IMR-90 (cell line): ENCODE data around the gene CAMK2B. TPM values are rescaled to one million over a fixed set of nuclear protein-coding genes. Genes with fewer than 3 reads are reported as not detected.

ENCODE experiments used
- ATAC-seq: fragments of 200-7000 bp; cut with Tn5 transposase; 2 replicates; pipeline ENCODE4 v1.9.1; 2020; ENCODE audit warnings: low read depth, mild to moderate bottlenecking, moderate library complexity
- BruUV-seq: library from RNA; stranded (reverse); fragments of 400-500 nt; replicated peaks from 2 replicates; lab custom pipeline; 2021; lab: Mats Ljungman, UMichigan
- CTCF ChIA-PET: fragments of 300-600 bp; formaldehyde crosslinking; extraction: SDS; loops from one replicate; lab custom pipeline; 2021; ENCODE audit warnings: antibody characterized with exemption; lab: Yijun Ruan, JAX
- POLR2A ChIA-PET: fragments of 300-600 bp; sonication (Branson Sonifier 250); formaldehyde crosslinking; loops from one replicate; lab custom pipeline; 2022; ENCODE audit warnings: antibody characterized with exemption; ENCODE audit not compliant: unreplicated experiment; lab: Charles Lee
- DNase-seq: peaks from one replicate; pipeline ENCODE4 v3.0.0; 2013
- H2AFZ ChIP-seq: replicated peaks from 2 replicates; pipeline ENCODE3; 2013; ENCODE audit warnings: low read length, mild to moderate bottlenecking; ENCODE audit not compliant: poor library complexity
- H2AK5ac ChIP-seq: 2 replicates; pipeline ENCODE4 v1.6.1; 2013; ENCODE audit warnings: low read depth, low read length, inconsistent platforms
- H2AK9ac ChIP-seq: replicated peaks from 2 replicates; pipeline ENCODE3; 2013; ENCODE audit warnings: mild to moderate bottlenecking, low read depth, low read length, moderate library complexity; ENCODE audit not compliant: poor library complexity
- H2BK120ac ChIP-seq: 2 replicates; pipeline ENCODE4 v1.6.1; 2013; ENCODE audit warnings: low read depth, low read length, inconsistent platforms
- H2BK15ac ChIP-seq: 3 replicates; pipeline ENCODE4 v1.6.1; 2013; ENCODE audit warnings: low read depth, low read length, inconsistent platforms
- H2BK20ac ChIP-seq: 2 replicates; pipeline ENCODE4 v1.6.1; 2013; ENCODE audit warnings: low read depth, mild to moderate bottlenecking, inconsistent platforms, low read length, moderate library complexity
- H2BK5ac ChIP-seq: 2 replicates; pipeline ENCODE4 v1.6.1; 2013; ENCODE audit warnings: mild to moderate bottlenecking, low read depth, low read length, inconsistent platforms; ENCODE audit not compliant: poor library complexity, severe bottlenecking
- H3K14ac ChIP-seq: replicated peaks from 2 replicates; pipeline ENCODE4 v1.6.1; 2013; ENCODE audit warnings: low read depth, low read length, inconsistent platforms
- H3K18ac ChIP-seq: 2 replicates; pipeline ENCODE4 v1.6.1; 2013; ENCODE audit warnings: low read depth, low read length, control low read depth
- H3K23ac ChIP-seq: 2 replicates; pipeline ENCODE4 v1.6.1; 2013; ENCODE audit warnings: low read depth, low read length, inconsistent platforms
- H3K27ac ChIP-seq: 2 replicates; pipeline ENCODE4 v1.5.1; 2013; ENCODE audit warnings: mild to moderate bottlenecking, control low read depth, low read length; ENCODE audit not compliant: insufficient read depth
- H3K27me3 ChIP-seq: 2 replicates; pipeline ENCODE4 v1.6.1; 2013; ENCODE audit warnings: low read length; ENCODE audit not compliant: control insufficient read depth, insufficient read depth
- H3K36me3 ChIP-seq: 2 replicates; pipeline ENCODE4 v1.6.1; 2013; ENCODE audit warnings: low read length, mixed read lengths; ENCODE audit not compliant: control insufficient read depth, insufficient read depth
- H3K4ac ChIP-seq: 2 replicates; pipeline ENCODE4 v1.6.1; 2013; ENCODE audit warnings: low read depth, low read length, inconsistent platforms
- H3K4me1 ChIP-seq: 2 replicates; pipeline ENCODE4 v1.6.1; 2013; ENCODE audit warnings: low read length, mixed read lengths; ENCODE audit not compliant: control insufficient read depth, insufficient read depth
- H3K4me2 ChIP-seq: 2 replicates; pipeline ENCODE4 v1.6.1; 2013; ENCODE audit warnings: low read depth, mild to moderate bottlenecking, control low read depth, low read length, moderate library complexity
- H3K4me3 ChIP-seq: 2 replicates; pipeline ENCODE4 v1.5.1; 2013; ENCODE audit warnings: low read depth, mild to moderate bottlenecking, control low read depth, low read length, moderate library complexity; ENCODE audit not compliant: insufficient read depth
- H3K56ac ChIP-seq: 2 replicates; pipeline ENCODE4 v1.6.1; 2013; ENCODE audit warnings: low read length, inconsistent platforms; ENCODE audit not compliant: insufficient read depth; ENCODE audit errors: extremely low read depth
- H3K79me1 ChIP-seq, 2 experiments: 2 replicates each; pipeline ENCODE4 v1.6.1; 2013; ENCODE audit warnings: low read length in 2 of 2, inconsistent platforms in 1 of 2, low read depth in 1 of 2
- H3K9ac ChIP-seq: 2 replicates; pipeline ENCODE4 v1.6.1; 2013; ENCODE audit warnings: low read depth, low read length, control low read depth
- H3K9me1 ChIP-seq: 2 replicates; pipeline ENCODE4 v1.6.1; 2013; ENCODE audit warnings: low read length, inconsistent platforms; ENCODE audit not compliant: insufficient read depth
- H3K9me3 ChIP-seq: 2 replicates; pipeline ENCODE4 v1.6.1; 2013; ENCODE audit warnings: low read length; ENCODE audit not compliant: control insufficient read depth, insufficient read depth
- H4K20me1 ChIP-seq: 2 replicates; pipeline ENCODE4 v1.6.1; 2013; ENCODE audit warnings: low read length, inconsistent platforms; ENCODE audit not compliant: insufficient read depth
- H4K5ac ChIP-seq: 2 replicates; pipeline ENCODE4 v1.6.1; 2013; ENCODE audit warnings: mild to moderate bottlenecking, low read depth, low read length, control low read depth
- H4K8ac ChIP-seq, 2 experiments: 2 replicates each; pipeline ENCODE4 v1.6.1; 2013; ENCODE audit warnings: low read depth in 2 of 2, low read length in 2 of 2, control low read depth in 1 of 2, inconsistent platforms in 1 of 2
- H4K91ac ChIP-seq: 2 replicates; pipeline ENCODE4 v1.6.1; 2013; ENCODE audit warnings: low read depth, low read length, inconsistent platforms; ENCODE audit not compliant: insufficient read depth
- BHLHE40 ChIP-seq: fragments of 150-350 bp; IDR thresholded peaks from 2 replicates; pipeline ENCODE4 v1.6.1; 2016; ENCODE audit warnings: mild to moderate bottlenecking, low read depth, low read length
- CEBPB ChIP-seq: IDR thresholded peaks from 2 replicates; pipeline ENCODE4 v1.6.1; 2012; ENCODE audit warnings: low read depth, low read length, improper control_type of control experiment
- CHD1 ChIP-seq: IDR thresholded peaks from 2 replicates; pipeline ENCODE4 v1.6.1; 2012; ENCODE audit warnings: low read depth, low read length, improper control_type of control experiment
- FOS ChIP-seq: fragments of 150-350 bp; IDR thresholded peaks from 2 replicates; pipeline ENCODE4 v1.6.1; 2016; ENCODE audit warnings: low read depth, low read length
- MAFK ChIP-seq: IDR thresholded peaks from 2 replicates; pipeline ENCODE4 v1.6.1; 2012; ENCODE audit warnings: low read depth, low read length, improper control_type of control experiment
- MAZ ChIP-seq: IDR thresholded peaks from 2 replicates; pipeline ENCODE4 v1.6.1; 2012; ENCODE audit warnings: low read depth, mild to moderate bottlenecking, low read length, improper control_type of control experiment, moderate library complexity, borderline replicate concordance
- MXI1 ChIP-seq: IDR thresholded peaks from 2 replicates; pipeline ENCODE4 v1.6.1; 2012; ENCODE audit warnings: low read depth, mild to moderate bottlenecking, low read length, moderate library complexity, borderline replicate concordance
- NFE2L2 ChIP-seq: fragments of 150-350 bp; IDR thresholded peaks from 2 replicates; pipeline ENCODE4 v1.6.1; 2016; ENCODE audit warnings: low read depth, mild to moderate bottlenecking, low read length
- POLR2A ChIP-seq: IDR thresholded peaks from 2 replicates; pipeline ENCODE4 v1.6.1; 2012; ENCODE audit warnings: mild to moderate bottlenecking, low read depth, low read length
- RAD21 ChIP-seq: IDR thresholded peaks from 2 replicates; pipeline ENCODE4 v1.6.1; 2012; ENCODE audit warnings: low read length, improper control_type of control experiment
- RCOR1 ChIP-seq: IDR thresholded peaks from 2 replicates; pipeline ENCODE4 v1.6.1; 2012; ENCODE audit warnings: mild to moderate bottlenecking, low read length, improper control_type of control experiment; ENCODE audit not compliant: insufficient replicate concordance
- RFX5 ChIP-seq: IDR thresholded peaks from 2 replicates; pipeline ENCODE4 v1.8.0; 2012; ENCODE audit warnings: low read depth, mild to moderate bottlenecking, low read length, moderate library complexity
- SMC3 ChIP-seq: fragments of 150-350 bp; IDR thresholded peaks from 2 replicates; pipeline ENCODE4 v1.6.1; 2016; ENCODE audit warnings: low read depth, mild to moderate bottlenecking, antibody characterized with exemption, low read length, moderate library complexity
- USF2 ChIP-seq: fragments of 150-350 bp; IDR thresholded peaks from 2 replicates; pipeline ENCODE4 v1.6.1; 2017; ENCODE audit warnings: mild to moderate bottlenecking, antibody characterized with exemption, low read length, low read depth
- whole genome bisulfite sequencing, 2 experiments: methylation state at CpG; one replicate each; pipeline versions ENCODE4 v1.1.5 to v1.1.7; 2013; ENCODE audit warnings: missing lambda C conversion rate in 2 of 2; ENCODE audit not compliant: insufficient read length in 1 of 2; ENCODE audit errors: extremely low coverage in 2 of 2; 5-methylcytosine and 5-hydroxymethylcytosine counted together
- dilution Hi-C: fragments of 300-500 bp; cut with HindIII; formaldehyde crosslinking; loops from one replicate; pipeline ENCODE4 v1.14.3; 2018; ENCODE audit warnings: low sequenced_read_pairs; ENCODE audit not compliant: unreplicated experiment
- in situ Hi-C: fragments of 300-500 bp; cut with MboI; formaldehyde crosslinking; loops from 3 replicates; pipeline ENCODE4 v1.14.3; 2019; ENCODE audit warnings: low sequenced_read_pairs, inconsistent platforms, mixed read lengths
- intact Hi-C: fragments of 100-400 bp; cut with micrococcal nuclease; formaldehyde crosslinking; loops from 2 replicates; pipeline ENCODE4 v1.10.0; 2022
- polyA plus RNA-seq, 3 experiments: library from polyadenylated mRNA; depleted of rRNA; stranded (reverse); fragments of >200 nt; gene quantifications; 2 replicates each; pipeline ENCODE4 v1.2.3, GENCODE V29; 2012; ENCODE audit warnings: low replicate concordance in 1 of 3
- total RNA-seq: library from RNA; depleted of rRNA; stranded (reverse); fragments of >200 nt; gene quantifications from 2 replicates; pipeline ENCODE4 v1.2.3, GENCODE V29; 2012
- TF ChIP-seq, protein P1 (sequence below): conservative IDR thresholded peaks from 2 replicates; pipeline ENCODE4 v1.5.1; 2012; ENCODE audit warnings: mild to moderate bottlenecking, low read depth, low read length, improper control_type of control experiment
- TF ChIP-seq, protein P2 (sequence below): fragments of 150-350 bp; IDR thresholded peaks from 2 replicates; pipeline ENCODE4 v1.6.1; 2016; ENCODE audit warnings: low read depth, mild to moderate bottlenecking, low read length, moderate library complexity, borderline replicate concordance

Gene CAMK2B
- total and polyA plus RNA-seq, 2 of the 4 experiments (the other 2 are of a cell fraction), result 0.18 to 0.36 TPM

DNA sequence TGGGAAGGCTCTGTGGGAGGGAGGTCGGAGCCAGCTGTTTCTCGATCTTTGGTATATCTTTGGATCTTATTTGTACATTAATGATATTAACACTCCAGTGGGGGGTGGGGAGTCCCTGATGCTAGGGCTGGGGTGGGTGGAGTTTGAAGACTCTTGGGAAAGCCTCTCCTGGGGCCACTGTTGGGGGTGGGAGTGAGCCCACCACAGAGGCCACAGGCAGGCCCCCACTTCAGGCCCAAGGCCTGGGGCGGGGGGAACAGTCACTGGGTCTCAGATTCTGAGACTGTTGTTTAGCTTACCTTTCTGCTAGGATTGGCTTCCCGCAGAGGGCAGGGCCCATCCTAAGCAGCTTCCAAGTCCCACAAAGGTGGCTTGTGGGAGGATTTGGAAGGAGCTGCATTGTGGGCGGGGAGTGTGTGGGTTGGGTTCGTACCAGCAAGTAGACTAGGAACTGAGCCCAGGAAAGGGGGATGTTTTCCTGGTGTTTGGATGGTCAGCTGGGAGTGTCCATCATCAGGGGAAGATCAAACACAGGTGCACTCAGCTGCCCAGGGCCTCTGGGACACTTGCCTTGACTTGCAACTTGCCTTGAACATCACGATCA lies 112.7 kb downstream of the CAMK2B start:
- Histone ChIP-seq H4K20me1 (peaks cover 12% of the 10 kb centered on the region), H3K27ac (no peak overlapping the region), H2BK5ac (no peak overlapping the region), H2AK9ac (no peak overlapping the region), H3K4me3 (no peak overlapping the region), H3K4ac (no peak overlapping the region), H4K5ac (no peak overlapping the region), H3K9me1 (no peaks in the 10 kb centered on the region; the same call in 1 of the 2 replicates), H3K9me3 (no peaks in the 10 kb centered on the region), H4K91ac (no peak overlapping the region), H2BK15ac (no peak overlapping the region), H3K9ac (no peak overlapping the region), H4K8ac (no peak overlapping the region), H2BK20ac (no peak overlapping the region), H3K79me1 (peaks cover 11 to 20% of the 10 kb centered on the region in 2 experiments), H2AFZ (no peak overlapping the region), H2BK120ac (no peak overlapping the region), H3K56ac (no peak overlapping the region), H3K23ac (no peak overlapping the region), H3K36me3 (peaks cover 57% of the 10 kb centered on the region), H3K27me3 (no peaks in the 10 kb centered on the region), H3K4me1 (no peaks in the 10 kb centered on the region), H3K4me2 (no peak overlapping the region), H3K14ac (no peak overlapping the region), H2AK5ac (no peak overlapping the region), H3K18ac (no peak overlapping the region)
- in situ Hi-C loops (no loop called here), dilution Hi-C loops (no loop called here), intact Hi-C loops (no loop called here)
- no peak for ATAC-seq
- ChIA-PET CTCF (no interaction called here), POLR2A (no interaction called here)
- no TSS peak for BruUV-seq
- TF ChIP-seq MXI1 (no peak), CHD1 (no peak), RCOR1 (no peak), POLR2A (no peak), SMC3 (no peak), MAZ (no peak), BHLHE40 (no peak), USF2 (no peak), MAFK (no peak), NFE2L2 (no peak), RFX5 (no peak), RAD21 (no peak), FOS (no peak), CEBPB (no peak)
- TF ChIP-seq, protein P1, sequence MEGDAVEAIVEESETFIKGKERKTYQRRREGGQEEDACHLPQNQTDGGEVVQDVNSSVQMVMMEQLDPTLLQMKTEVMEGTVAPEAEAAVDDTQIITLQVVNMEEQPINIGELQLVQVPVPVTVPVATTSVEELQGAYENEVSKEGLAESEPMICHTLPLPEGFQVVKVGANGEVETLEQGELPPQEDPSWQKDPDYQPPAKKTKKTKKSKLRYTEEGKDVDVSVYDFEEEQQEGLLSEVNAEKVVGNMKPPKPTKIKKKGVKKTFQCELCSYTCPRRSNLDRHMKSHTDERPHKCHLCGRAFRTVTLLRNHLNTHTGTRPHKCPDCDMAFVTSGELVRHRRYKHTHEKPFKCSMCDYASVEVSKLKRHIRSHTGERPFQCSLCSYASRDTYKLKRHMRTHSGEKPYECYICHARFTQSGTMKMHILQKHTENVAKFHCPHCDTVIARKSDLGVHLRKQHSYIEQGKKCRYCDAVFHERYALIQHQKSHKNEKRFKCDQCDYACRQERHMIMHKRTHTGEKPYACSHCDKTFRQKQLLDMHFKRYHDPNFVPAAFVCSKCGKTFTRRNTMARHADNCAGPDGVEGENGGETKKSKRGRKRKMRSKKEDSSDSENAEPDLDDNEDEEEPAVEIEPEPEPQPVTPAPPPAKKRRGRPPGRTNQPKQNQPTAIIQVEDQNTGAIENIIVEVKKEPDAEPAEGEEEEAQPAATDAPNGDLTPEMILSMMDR, result no peak
- TF ChIP-seq, protein P2, sequence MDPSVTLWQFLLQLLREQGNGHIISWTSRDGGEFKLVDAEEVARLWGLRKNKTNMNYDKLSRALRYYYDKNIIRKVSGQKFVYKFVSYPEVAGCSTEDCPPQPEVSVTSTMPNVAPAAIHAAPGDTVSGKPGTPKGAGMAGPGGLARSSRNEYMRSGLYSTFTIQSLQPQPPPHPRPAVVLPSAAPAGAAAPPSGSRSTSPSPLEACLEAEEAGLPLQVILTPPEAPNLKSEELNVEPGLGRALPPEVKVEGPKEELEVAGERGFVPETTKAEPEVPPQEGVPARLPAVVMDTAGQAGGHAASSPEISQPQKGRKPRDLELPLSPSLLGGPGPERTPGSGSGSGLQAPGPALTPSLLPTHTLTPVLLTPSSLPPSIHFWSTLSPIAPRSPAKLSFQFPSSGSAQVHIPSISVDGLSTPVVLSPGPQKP, result no peak
- DNase-seq, result no peak
- WGBS, 2 experiments, result 93% methylated on average over 4 of the region's 7 CpGs; no CpG with 5 or more reads in 1 of the 2 experiments
